Retina (tissue), 1 donor: Measurements from ENCODE around the gene PLA2G15.
A peak's percentile ranks its signal among the peaks of the same experiment; 100 is the strongest.

Experiments used
- DNase-seq: peaks from one replicate; pipeline ENCODE4 v3.0.0-alpha.2; 2016

Gene PLA2G15

GRCh38 chr16:68244903-68245853 lies at the start of gene PLA2G15:
PLA2G15 (plus strand) TSS chr16:68245373; CDS start chr16:68245427, 54 bp downstream.
- peak; percentile 95 for DNase-seq

DNA sequence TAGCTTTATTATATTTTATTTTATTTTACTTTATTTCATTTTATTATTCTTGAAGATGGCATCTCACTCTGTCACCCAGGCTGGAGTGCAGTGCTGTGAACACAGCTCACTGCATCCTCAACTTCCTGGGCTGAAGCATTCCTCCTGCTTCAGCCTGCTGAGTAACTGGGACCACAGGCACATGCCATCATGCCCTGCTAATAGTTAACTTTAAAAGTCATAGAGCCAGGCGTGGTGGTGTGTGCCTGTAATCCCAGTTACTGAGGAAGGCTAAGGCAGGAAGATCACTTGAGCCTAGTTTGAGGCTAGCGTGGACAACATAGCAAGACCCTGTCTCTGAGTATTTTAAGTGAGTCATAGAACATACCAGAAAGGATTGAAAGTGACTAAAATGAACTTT lies 47.9 kb upstream of the PLA2G15 start:
- no peak for DNase-seq

DNA sequence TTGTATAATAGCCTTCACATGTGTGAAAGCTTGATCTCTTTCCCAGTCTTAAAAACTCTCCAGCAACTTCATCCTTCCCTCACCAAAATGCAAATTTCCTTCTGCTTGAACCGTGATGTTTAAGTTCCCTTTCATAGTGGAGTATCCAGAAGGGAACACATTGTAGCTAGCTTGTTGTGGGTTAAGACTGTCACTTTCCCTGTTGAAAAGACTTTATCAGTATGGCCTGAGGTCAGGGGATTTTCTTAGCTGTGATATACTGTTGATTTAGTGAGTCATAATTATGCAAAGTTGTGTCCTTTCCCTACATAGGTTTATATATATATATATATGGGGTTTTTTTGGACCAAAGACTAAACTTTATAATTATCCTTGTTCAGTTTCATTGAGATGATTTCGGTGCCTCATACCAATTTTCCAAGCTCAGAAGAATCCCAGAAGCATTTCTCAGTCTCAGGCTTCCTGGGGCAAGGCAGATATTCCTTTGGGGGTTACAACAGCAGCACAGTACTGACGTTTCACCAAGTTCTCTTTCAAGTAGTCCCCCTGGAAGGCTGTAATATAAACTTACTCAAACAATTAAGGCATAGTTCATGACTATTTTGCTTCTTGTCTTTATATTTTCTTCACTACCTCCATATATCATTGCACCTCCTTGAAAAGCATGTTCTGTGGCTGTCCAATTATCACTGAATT lies 44.9 kb upstream of the PLA2G15 start:
- DNase-seq = no peak

DNA sequence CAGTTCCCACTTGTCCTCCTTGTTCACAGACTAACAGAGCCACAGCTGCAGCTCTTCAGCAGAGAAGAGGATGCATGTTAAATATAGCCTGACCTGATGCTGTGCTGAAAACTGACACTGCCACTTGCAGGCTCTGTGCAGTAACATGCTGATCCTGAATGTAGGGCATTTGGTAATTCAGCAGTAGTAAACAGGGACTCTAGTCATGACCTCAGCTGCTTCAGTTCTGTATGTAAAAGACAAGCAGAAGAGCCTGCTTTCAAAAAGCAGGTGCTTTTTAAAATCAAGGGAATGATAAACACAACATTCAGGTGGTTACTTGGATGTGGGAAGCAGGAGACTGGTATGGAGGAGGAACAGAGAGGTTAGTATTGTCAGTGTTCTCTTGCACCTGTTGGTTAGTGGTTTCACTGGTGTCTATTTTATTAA lies 43.1 kb upstream of the PLA2G15 start:
- DNase-seq = peak; percentile 17

GRCh38 chr16:68206245-68206644 lies 38.9 kb upstream of the PLA2G15 start:
- DNase-seq = no peak

GRCh38 chr16:68214726-68215125 lies 30.4 kb upstream of the PLA2G15 start:
- DNase-seq = no peak

GRCh38 chr16:68215302-68215701 lies 29.9 kb upstream of the PLA2G15 start:
- no peak for DNase-seq

- no peak for DNase-seq
Measured at GRCh38 chr16:68216240-68216639, 28.9 kb upstream of the PLA2G15 start.

- DNase-seq = no peak
Measured at GRCh38 chr16:68217506-68217905, 27.7 kb upstream of the PLA2G15 start.

DNA sequence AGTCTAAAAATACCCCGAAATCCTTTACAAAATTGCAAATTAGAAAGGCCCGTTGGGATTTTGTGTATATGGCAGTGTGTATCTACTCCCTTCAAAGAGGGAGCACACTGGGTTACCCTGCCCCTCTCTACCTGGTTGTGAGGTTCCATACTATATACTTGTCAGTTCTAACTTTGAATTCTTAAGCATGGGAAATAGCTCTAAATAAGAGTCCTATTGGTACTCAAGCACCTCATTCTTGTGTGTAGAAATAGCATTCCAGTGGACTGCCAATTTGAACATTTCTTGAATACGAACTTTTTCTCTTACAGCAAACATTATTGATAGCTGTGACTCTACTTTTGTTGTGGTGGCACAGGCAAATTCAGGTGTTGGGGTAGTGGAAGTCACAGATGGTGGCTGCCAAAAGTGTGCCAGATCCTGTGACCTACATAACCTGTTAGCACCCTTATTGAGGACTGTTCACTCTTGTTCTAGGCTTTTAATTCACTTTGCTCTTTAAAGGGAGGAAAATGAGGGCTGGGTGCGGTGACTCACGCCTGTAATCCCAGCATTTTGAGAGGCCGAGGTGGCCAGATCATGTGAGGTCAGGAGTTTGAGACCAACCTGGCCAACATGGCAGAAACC lies 25.3 kb upstream of the PLA2G15 start:
- DNase-seq = no peak

- DNase-seq = no peak
Measured at GRCh38 chr16:68223072-68223471, 22.1 kb upstream of the PLA2G15 start.

- DNase-seq = peak; percentile 51
Measured at GRCh38 chr16:68226116-68226515, 19.1 kb upstream of the PLA2G15 start.

DNA sequence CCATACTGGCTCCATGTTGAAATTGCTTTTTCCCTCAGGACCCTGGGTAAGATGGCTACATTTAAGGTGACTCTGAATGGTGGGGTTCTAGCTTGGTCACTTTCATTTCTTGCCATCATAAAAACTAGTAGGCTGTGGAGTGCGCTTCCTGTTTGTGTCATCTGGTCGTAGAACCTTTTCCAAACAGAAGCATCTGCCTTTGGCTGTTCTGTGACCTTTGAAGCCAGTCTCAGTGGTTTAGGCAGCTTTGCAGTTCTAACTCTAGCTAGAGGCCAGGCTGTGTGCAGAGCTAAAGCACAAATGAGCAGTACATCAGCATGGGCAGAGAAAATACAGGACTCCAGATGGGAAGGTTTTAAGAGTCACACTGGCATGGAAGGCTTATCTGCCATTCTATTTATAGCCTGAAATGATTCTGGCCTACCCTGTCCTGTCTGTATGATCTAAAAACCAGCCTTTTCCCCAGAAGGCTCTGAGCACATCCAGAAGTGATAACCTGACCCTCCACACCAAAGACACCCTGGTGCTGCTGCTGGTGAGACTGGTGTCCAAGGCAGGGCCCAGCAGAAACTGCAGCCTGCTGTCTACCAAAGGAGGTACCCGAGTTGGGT lies 17.9 kb upstream of the PLA2G15 start:
- no peak for DNase-seq

DNA sequence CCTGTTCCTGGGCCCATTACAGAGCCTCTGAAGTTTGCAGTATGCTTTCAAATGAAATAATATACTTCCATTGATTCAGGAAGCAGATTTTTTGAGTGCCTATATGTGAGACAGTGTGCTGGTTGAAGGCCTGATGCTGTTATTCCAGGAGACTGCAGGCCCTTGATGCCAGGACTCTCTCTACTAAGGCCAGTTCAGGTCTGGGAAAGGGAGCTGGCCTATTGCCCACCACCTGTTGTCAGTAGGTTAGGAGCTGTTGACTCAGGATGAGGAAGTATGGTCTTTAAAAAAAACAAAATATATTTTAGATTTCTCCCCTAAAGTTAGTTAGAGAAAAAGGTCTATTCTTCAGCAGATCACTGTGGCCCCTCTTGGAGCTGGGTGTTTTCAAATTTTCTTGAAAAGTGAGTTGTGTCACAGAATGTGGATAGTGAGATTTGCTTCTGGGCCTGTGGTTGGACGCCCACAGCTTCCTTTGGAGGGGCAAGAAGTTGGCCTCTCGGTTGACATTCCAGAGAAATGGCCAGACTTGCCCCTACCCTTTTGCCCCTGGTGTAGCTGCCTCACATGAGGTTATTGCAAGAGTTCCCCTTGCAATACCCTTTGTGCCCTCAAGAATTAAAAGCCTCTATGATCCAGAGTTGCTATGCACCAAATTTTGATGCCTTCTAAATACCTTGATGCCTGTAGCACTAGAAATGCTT lies 17.2 kb upstream of the PLA2G15 start:
- no peak for DNase-seq

DNA sequence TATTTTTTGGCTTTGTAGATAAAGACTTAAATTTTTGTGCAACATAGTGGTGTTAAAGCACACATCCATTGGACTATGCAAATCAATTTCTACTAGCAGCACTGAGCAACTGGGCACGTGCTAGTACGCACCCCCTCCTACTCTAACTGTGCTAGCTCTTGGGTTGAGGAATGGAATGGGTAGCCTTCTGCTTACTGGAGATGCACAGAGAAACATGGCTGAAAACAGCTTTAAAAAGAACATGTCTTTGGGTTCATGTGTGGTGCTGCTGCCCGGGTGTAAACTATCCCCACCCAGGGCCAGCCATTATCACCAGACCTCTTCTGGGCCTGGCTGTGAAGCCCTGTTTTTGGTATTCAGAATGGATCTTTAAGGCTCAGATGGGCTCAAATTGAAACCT lies 16.5 kb upstream of the PLA2G15 start:
- no peak for DNase-seq

DNA sequence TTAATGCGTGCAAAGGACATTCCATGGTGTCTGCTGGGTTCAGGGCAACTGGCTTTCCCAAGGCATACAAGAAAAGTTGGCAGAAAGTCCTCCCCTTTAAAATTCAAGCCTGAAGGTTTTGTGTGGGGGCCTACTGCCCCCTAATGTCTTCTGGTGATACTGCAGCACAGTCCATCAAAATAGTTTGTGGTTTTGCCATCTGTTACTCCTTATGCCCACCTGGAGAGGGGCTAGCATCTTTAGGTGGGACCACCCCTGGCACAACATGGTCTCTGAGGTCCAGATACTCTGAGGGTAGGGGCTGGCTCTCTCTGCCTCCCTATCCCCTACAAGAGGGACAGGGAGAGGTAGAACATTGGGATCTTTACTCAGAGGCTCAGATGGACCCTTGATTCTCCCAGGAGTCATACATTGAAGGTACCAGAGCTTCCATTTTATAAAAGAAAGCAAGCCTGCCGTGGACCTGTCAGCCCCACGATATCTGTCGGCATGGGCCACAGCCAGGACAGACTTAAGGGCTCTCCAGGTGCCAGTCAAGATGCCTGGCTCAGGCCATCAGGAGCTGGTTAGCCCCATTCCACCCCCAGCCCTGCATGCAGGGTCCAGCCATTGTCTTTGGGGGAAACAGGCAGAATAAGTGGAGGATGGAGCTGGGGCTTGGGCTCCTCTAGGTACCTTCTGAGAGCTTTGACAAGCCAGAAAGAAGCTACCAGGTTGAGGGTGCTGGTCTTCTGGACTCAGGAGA lies 15.6 kb upstream of the PLA2G15 start:
- peak; percentile 75 for DNase-seq

- no peak for DNase-seq
Measured at GRCh38 chr16:68230176-68230571, 15.0 kb upstream of the PLA2G15 start.

GRCh38 chr16:68230956-68231355 lies 14.2 kb upstream of the PLA2G15 start:
- no peak for DNase-seq

GRCh38 chr16:68231384-68232136 lies 13.6 kb upstream of the PLA2G15 start:
- DNase-seq = no peak

DNA sequence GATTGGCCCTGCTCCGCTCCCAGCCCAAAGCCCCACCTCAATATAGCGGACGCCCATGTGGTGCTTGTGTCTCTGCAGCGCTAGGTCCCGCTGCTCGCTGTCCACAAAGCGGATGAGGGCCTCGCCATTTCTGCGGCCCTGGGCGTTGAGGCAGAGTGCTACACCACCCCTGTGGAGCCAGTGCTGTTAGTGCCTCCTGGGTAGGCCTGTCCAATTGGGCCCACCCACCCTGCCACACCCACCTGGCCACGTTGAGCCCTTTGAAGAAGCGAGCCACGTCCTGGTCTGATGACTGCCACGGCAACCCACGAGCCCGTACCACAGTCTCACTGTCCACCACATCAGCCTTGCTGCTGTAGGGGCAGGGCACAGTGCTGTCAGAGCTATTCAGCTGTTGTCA lies 12.8 kb upstream of the PLA2G15 start:
- no peak for DNase-seq
